GM19035 (cell line): ENCODE data around the gene SERPINB1.

ENCODE experiments used
- ATAC-seq: cut with Tn5 transposase; IDR thresholded peaks from one replicate; pipeline ENCODE4 v1.9.1; 2021; ENCODE audit not compliant: unreplicated experiment

The SERPINB1 gene

GRCh38 chr6:2795162-2795561 lies 46.5 kb downstream of the SERPINB1 start:
- no peak for ATAC-seq

GRCh38 chr6:2794171-2794730 lies 47.4 kb downstream of the SERPINB1 start:
- no peak for ATAC-seq

- ATAC-seq: no peak
Observed at GRCh38 chr6:2793534-2794151, 48.0 kb downstream of the SERPINB1 start.

GRCh38 chr6:2792330-2793110 lies 49.1 kb downstream of the SERPINB1 start:
- no peak for ATAC-seq

GRCh38 chr6:2791450-2791974 lies 50.2 kb downstream of the SERPINB1 start:
- ATAC-seq: no peak

GRCh38 chr6:2790588-2791449 lies 50.8 kb downstream of the SERPINB1 start:
- peak; percentile 67 for ATAC-seq

GRCh38 chr6:2786269-2786668 lies 55.4 kb downstream of the SERPINB1 start:
- ATAC-seq: no peak

GRCh38 chr6:2784930-2785329 lies 56.7 kb downstream of the SERPINB1 start:
- no peak for ATAC-seq

GRCh38 chr6:2784061-2784460 lies 57.6 kb downstream of the SERPINB1 start:
- ATAC-seq: no peak

GRCh38 chr6:2783188-2783963 lies 58.3 kb downstream of the SERPINB1 start:
- ATAC-seq: no peak

- no peak for ATAC-seq
Observed at GRCh38 chr6:2782825-2783187, 58.9 kb downstream of the SERPINB1 start.

GRCh38 chr6:2782356-2782708 lies 59.3 kb downstream of the SERPINB1 start:
- ATAC-seq: no peak
